ENCODE measurements around the gene SLC35F5. TPM values are rescaled to one million over a fixed set of nuclear protein-coding genes. Genes with fewer than 3 reads are reported as not detected.

SLC35F5 gene
- total RNA-seq, 2 experiments from 2014 or later, result 51.1 to 56.3 TPM

DNA sequence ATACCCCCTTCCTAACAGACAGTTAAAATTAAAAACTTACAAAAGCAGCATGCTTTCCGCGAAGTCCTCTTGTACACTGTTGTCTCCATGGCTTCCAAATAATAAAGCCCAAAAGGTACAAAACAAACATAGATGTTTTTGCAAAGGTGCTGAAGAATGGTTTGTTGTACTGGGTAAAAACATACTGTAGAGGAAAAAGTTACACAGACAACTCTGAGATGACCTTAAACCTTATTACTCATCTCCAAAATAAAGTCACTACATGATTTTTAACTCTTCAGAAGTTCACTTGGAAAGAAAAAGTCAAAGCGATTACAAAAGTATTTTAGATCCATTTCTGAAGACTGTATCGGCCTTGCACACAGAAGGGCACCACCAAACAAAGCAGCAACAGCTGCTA lies 6.1 kb downstream of the SLC35F5 start:
- H3K4me2 ChIP-seq (ENCODE audit: low read length), result no peak overlapping the region
- no peaks in the 10 kb centered on the region for H3K9me2 ChIP-seq (ENCODE audit: insufficient read depth, low read length)
- BruUV-seq (replicated peaks), result no TSS peak
- H3K36me3 ChIP-seq (ENCODE audit: insufficient read depth, low read length), result peaks cover 80% of the 10 kb centered on the region
- H2AFZ ChIP-seq (ENCODE audit: low read length), result no peak overlapping the region
- no peak for DNase-seq (ENCODE audit: low spot score)
- no peak overlapping the region for H3K4me3 ChIP-seq (ENCODE audit: low read depth, low read length, poor library complexity, severe bottlenecking)
- peaks cover 7% of the 10 kb centered on the region for H3K4me1 ChIP-seq (ENCODE audit: insufficient read depth, low read length, poor library complexity, severe bottlenecking)
- TF ChIP-seq EZH2phosphoT487 (IDR thresholded peaks at IDR 0.05; ENCODE audit: borderline replicate concordance, low read depth, low read length), result no peak
- TF ChIP-seq, protein P1, sequence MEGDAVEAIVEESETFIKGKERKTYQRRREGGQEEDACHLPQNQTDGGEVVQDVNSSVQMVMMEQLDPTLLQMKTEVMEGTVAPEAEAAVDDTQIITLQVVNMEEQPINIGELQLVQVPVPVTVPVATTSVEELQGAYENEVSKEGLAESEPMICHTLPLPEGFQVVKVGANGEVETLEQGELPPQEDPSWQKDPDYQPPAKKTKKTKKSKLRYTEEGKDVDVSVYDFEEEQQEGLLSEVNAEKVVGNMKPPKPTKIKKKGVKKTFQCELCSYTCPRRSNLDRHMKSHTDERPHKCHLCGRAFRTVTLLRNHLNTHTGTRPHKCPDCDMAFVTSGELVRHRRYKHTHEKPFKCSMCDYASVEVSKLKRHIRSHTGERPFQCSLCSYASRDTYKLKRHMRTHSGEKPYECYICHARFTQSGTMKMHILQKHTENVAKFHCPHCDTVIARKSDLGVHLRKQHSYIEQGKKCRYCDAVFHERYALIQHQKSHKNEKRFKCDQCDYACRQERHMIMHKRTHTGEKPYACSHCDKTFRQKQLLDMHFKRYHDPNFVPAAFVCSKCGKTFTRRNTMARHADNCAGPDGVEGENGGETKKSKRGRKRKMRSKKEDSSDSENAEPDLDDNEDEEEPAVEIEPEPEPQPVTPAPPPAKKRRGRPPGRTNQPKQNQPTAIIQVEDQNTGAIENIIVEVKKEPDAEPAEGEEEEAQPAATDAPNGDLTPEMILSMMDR (conservative IDR thresholded peaks at IDR 0.05; ENCODE audit: low read length), result no peak
- H3K27ac ChIP-seq (ENCODE audit: low read depth, low read length, poor library complexity, severe bottlenecking), result no peak overlapping the region
- H4K20me1 ChIP-seq (ENCODE audit: insufficient read depth, low read length), result peaks cover 10% of the 10 kb centered on the region; the same call in 1 of the 2 replicates
- no peaks in the 10 kb centered on the region for H3K9me3 ChIP-seq (ENCODE audit: low read length)
- H3K79me2 ChIP-seq (ENCODE audit: insufficient read depth, low read depth, low read length), result peaks cover 32% of the 10 kb centered on the region
- CTCF ChIA-PET (ENCODE audit: unreplicated experiment), result interaction anchor here (0.6 kb wide), 1 partner anchor 37 kb away, joined by 4 read pairs; no protein-coding TSS in a partner anchor
- POLR2A ChIA-PET, result interaction anchor here (0.7 kb wide), 1 partner anchor 15 kb away, joined by 3 read pairs; no protein-coding TSS in a partner anchor
- intact Hi-C loops (cut with micrococcal nuclease; ENCODE audit: unreplicated experiment), result loop anchor here (10.0 kb wide), 1 partner anchor 146 kb away; no protein-coding TSS in a partner anchor

DNA sequence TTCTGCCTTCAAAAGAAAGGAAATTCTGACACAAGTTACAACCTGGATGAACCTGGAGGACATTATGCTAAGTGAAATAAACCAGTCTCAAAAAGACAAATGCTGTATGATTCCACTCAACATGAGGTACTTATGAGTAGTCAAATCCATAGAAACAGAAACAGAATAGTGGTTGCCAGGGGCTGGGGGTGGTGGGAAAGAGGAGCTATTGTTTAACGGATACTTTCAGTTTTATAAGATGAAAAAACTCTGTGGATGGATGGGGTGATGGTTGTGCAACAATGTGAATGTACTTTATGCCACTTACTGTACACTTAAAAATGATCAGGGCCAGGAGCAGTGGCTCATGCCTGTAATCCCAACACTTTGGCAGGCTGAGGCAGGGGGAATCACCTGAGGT lies 15.4 kb downstream of the SLC35F5 start:
- DNase-seq (ENCODE audit: low spot score), result no peak
- H3K79me2 ChIP-seq (ENCODE audit: insufficient read depth, low read depth, low read length), result no peaks in the 10 kb centered on the region
- H3K9me3 ChIP-seq (ENCODE audit: low read length), result no peaks in the 10 kb centered on the region
- no peaks in the 10 kb centered on the region for H4K20me1 ChIP-seq (ENCODE audit: insufficient read depth, low read length)
- no peak overlapping the region for H3K27ac ChIP-seq (ENCODE audit: low read depth, low read length, poor library complexity, severe bottlenecking)
- TF ChIP-seq, protein P1 (conservative IDR thresholded peaks at IDR 0.05; ENCODE audit: low read length), result no peak
- no peak for TF ChIP-seq EZH2phosphoT487 (IDR thresholded peaks at IDR 0.05; ENCODE audit: borderline replicate concordance, low read depth, low read length)
- H3K36me3 ChIP-seq (ENCODE audit: insufficient read depth, low read length), result peaks cover 90% of the 10 kb centered on the region
- POLR2A ChIA-PET, result interaction anchor here (0.6 to 0.7 kb wide), 5 partner anchors 11 to 123 kb away, joined by 3 to 5 read pairs (median 3); no protein-coding TSS in a partner anchor
- no peaks in the 10 kb centered on the region for H3K9me2 ChIP-seq (ENCODE audit: insufficient read depth, low read length)
- intact Hi-C loops (cut with micrococcal nuclease; ENCODE audit: unreplicated experiment), result no loop called here
- H2AFZ ChIP-seq (ENCODE audit: low read length), result no peak overlapping the region
- H3K4me3 ChIP-seq (ENCODE audit: low read depth, low read length, poor library complexity, severe bottlenecking), result no peak overlapping the region
- no peak overlapping the region for H3K4me2 ChIP-seq (ENCODE audit: low read length)
- BruUV-seq (replicated peaks), result no TSS peak
- CTCF ChIA-PET (ENCODE audit: unreplicated experiment), result no interaction called here
- no peaks in the 10 kb centered on the region for H3K4me1 ChIP-seq (ENCODE audit: insufficient read depth, low read length, poor library complexity, severe bottlenecking)

DNA sequence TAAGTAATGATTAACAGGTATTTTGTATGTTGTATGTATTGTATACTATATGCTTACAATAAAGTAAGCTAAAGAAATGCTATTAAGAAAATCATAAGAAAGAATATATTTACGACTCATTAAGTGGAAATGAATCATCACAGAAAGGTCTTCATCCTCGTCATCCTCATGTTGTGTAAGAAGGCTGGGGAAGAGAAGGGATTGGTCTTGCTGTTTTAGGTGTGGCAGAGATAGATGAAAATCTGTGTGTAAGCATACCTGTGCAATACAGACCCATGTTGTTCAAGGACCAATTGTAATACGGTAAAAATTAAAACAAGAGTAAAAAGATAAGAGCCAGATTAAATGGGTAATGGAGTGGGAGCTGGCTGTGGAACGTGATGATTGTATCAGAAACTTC lies 16.6 kb downstream of the SLC35F5 start:
- no peaks in the 10 kb centered on the region for H3K9me2 ChIP-seq (ENCODE audit: insufficient read depth, low read length)
- H3K4me2 ChIP-seq (ENCODE audit: low read length), result no peak overlapping the region
- H3K4me1 ChIP-seq (ENCODE audit: insufficient read depth, low read length, poor library complexity, severe bottlenecking), result no peaks in the 10 kb centered on the region
- no peak overlapping the region for H3K27ac ChIP-seq (ENCODE audit: low read depth, low read length, poor library complexity, severe bottlenecking)
- no peaks in the 10 kb centered on the region for H3K9me3 ChIP-seq (ENCODE audit: low read length)
- H3K79me2 ChIP-seq (ENCODE audit: insufficient read depth, low read depth, low read length), result no peaks in the 10 kb centered on the region
- DNase-seq (ENCODE audit: low spot score), result no peak
- intact Hi-C loops (cut with micrococcal nuclease; ENCODE audit: unreplicated experiment), result no loop called here
- CTCF ChIA-PET (ENCODE audit: unreplicated experiment), result no interaction called here
- TF ChIP-seq, protein P1 (conservative IDR thresholded peaks at IDR 0.05; ENCODE audit: low read length), result no peak
- no peak for TF ChIP-seq EZH2phosphoT487 (IDR thresholded peaks at IDR 0.05; ENCODE audit: borderline replicate concordance, low read depth, low read length)
- peaks cover 90% of the 10 kb centered on the region for H3K36me3 ChIP-seq (ENCODE audit: insufficient read depth, low read length)
- no peaks in the 10 kb centered on the region for H4K20me1 ChIP-seq (ENCODE audit: insufficient read depth, low read length)
- no TSS peak for BruUV-seq (replicated peaks)
- POLR2A ChIA-PET, result interaction anchor here (0.6 to 1.4 kb wide), 2 partner anchors 11 to 194 kb away, joined by 3 to 5 read pairs; no protein-coding TSS in a partner anchor
- H2AFZ ChIP-seq (ENCODE audit: low read length), result no peak overlapping the region
- H3K4me3 ChIP-seq (ENCODE audit: low read depth, low read length, poor library complexity, severe bottlenecking), result no peak overlapping the region
